Stimulated activated CD8-positive, alpha-beta memory T cell treated with anti-CD3 and anti-CD28 coated beads, Interleukin-12 subunit alpha, Interleukin-12 subunit beta, amount 100 ng/mL, for 24 hours (primary cell): ENCODE results near the gene DAPK2.
"Not testable (repeated sequence)": the region's sequence is repeated elsewhere in the genome, so short reads cannot be mapped to it uniquely, and the experiment has no call there.

Experiments used
- DNase-seq: peaks from one replicate; pipeline ENCODE4 v3.0.0-alpha.2; 2020; ENCODE audit errors: extremely low read depth

Gene DAPK2

DNA sequence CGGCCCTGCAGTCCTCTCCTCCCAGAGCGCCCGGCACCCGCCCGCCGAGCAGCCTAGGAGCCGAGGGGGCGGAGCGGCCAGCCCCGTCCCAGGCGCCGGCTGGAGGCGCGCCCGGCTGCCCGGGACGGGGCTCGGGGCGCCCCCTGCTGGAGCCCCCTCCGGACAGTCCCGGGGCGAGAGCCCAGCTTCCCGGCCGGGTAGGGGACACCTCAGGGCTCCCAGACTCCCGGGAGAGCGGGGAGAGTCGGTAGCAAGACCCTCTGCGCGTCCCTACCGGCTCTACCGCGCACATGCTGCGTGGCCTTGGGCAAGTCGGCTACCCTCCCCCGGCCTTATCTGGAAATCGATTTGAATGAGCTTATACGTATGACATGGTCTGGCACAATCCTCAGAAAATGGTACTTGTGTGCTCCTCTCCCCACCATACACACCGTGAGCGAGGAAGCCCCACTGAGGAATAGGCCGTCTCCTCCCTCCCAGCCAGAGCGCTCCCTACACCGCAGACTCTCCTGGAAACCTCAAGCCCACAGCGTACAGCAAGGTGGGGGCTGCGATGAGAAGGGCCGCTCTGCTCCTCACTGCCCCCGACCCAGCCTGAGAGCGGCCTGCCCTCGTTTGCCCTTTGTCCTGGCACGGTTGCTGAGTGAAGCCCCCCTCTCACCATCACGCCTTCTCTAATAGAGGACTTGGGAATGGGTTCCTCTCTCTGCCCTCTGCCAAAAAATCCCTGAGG is at the start of gene DAPK2:
Gene DAPK2 (minus strand): TSS at position 65 of the 733 bp plus-strand sequence. CDS start 6,224 bp downstream, outside the sequence.
- DNase-seq: peak; percentile 24

- no peak for DNase-seq
These were observed 49.1 kb upstream of the DAPK2 start for GRCh38 chr15:64095431-64095794.

DNA sequence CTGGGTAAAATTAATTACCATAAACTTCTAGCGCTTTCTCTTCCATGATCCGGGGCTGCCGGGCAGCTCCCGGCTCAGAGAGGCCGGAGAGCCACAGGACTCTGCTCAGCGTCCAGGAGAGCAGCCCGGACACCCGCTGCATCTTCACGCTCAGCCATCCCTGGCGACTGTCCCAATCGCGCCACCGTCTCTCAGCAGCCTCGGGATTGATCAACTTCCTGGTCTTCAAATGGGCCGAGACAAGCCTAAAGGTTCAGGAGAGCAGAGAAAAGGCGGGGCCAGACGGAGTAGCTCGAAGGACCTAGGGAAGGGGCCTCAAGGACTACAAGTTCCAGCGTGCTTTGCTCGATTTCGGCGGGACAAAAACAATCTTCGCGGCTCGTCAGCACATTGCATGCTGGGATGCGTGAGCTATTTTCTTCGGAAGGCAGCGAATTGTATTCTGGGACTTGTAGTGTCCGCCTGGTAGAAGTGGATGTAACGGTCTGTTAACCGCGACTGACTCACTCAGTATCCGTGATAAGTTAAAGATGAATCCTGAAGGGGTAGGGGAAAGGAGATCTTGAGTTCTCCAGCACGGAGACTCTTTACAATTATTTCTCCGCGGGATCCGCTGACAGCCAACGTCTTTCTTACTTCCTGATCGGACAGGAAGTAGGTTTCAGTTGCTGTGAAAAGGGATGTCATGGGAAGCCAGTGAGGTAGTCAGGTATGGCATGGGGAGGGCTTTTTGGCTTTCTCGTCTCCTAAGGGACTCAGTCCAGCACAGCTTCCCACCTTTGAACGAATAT is 47.5 kb upstream of the DAPK2 start, which contains the start of gene CIAO2A:
Gene CIAO2A (minus strand): TSS at position 212 of the 791 bp plus-strand sequence. CDS start 70 bp downstream, at position 142.
- peak; percentile 83 for DNase-seq

GRCh38 chr15:64092864-64093626 is 46.8 kb upstream of the DAPK2 start:
- DNase-seq: no peak

DNA sequence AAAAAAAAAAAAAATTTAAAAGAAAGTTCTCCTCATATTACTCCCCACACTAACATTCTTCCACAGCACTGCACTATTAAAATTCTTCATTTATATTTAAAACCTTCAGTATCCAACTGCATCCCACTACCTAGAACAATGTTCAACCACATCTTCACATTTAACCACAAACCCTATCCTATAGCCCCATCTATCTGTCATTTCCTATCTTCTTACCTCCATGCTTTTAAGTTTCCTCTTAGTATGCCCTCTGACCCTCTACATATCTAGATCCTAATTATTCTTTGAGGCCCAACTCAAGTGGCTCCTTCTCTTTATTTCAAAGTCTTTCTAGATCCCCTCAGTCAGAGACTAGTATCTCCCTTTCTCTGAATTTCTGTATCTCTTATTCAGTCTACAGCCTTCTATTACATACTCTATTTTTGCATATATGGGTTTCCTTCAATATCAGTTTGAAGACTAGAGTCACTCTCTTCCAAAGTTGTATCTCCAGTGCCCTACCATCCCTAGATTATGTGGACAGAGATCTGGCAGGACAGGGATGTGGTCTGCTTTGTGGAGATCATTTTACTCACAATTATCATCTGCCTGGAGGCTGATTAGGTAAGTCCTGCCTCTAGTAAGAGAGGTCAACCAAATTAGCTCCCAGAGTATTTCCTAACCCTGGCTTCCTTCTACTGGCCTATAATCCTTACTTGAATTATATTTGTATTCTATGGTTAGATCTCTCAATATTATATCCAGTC is 46.0 kb upstream of the DAPK2 start:
- DNase-seq: no peak

DNA sequence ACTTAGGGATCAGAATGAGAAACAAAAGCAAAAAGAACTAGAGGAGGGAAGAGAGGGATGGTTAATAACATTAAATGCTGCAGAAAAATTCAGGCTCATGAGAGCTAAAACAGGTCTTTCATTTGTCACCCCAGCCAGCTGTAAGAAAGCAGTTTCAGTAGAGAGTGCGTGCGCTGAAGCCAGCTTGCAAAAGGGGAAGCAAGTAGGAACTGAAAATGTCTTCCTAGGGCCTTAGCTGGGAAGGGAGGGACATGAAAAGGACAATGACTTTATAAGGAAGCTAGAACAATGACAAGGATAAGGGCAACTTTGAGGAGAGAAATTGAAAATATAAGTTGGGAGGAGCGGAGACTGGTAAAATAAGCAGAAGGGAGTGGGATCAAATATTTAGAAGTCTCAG is 44.2 kb upstream of the DAPK2 start:
- no peak for DNase-seq

GRCh38 chr15:64089543-64090280 is 43.4 kb upstream of the DAPK2 start:
- DNase-seq: no peak

DNA sequence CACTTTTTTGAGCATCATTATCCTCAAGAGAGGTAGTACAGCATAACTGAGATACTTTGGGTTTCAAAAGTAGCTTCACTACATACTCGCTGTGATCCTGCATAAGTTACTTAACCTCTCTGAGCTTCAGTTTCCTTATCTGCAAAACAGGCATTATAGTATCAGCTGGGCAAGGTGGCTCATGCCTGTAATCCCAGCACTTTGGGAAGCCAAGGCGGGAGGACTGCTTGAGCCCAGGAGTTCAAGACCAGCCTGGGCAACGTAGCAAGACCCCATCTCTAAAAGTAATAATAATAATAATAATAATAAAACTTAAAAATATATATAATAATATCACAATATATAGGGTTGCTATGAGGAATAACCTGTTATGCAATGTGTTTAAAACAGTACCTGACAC is 36.5 kb upstream of the DAPK2 start:
- no peak for DNase-seq

GRCh38 chr15:64073496-64073895 is 27.2 kb upstream of the DAPK2 start:
- not testable (repeated sequence) for DNase-seq

GRCh38 chr15:64072812-64073211 is 26.5 kb upstream of the DAPK2 start:
- no peak for DNase-seq

- no peak for DNase-seq
These were observed 25.9 kb upstream of the DAPK2 start for GRCh38 chr15:64071931-64072765.

GRCh38 chr15:64070965-64071851 is 24.9 kb upstream of the DAPK2 start:
- no peak for DNase-seq

- no peak for DNase-seq
These were observed 23.8 kb upstream of the DAPK2 start for GRCh38 chr15:64070106-64070505.

DNA sequence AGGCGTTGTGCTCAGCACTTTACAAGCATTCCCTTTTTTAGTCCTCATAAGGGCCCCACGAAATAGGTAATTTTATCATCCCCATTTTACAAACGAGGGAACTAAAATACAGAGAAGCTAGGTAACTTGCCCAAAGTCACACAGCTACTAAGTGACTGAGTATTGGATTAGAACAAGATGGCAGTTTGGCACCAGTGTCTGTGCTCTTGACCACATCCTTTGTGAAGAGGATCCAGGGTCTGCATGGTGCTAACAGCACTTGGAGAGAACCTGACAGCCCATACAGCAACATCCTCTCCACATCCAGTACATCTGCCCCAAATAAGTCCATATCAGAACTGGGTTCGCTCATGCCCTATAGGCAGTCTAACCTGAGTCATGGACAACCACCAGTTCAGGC is 21.8 kb upstream of the DAPK2 start:
- DNase-seq: no peak

DNA sequence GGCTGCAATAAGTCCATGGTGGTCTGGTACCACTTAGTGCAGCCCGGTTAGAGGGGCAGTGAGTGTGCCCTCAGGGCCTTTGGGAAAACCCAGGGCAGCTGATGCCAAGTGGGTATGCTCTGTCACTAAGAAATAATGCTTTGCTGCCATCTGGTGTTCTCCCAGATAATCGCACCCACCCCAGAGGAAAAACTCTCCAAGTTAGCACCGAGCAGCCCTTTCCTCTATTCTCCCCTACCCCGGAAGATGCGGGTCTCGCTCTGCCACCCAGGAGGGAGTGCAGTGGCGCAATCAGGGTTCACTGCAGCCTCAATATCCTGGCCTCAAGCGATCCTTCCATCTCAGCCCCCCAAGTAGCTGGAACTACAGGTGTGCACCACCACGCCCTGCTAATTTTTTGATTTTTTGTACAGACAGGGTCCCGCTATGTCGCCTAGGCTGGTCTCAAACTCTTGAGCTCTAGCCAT is 21.3 kb upstream of the DAPK2 start:
- DNase-seq: no peak

- no peak for DNase-seq
These were observed 20.2 kb upstream of the DAPK2 start for GRCh38 chr15:64066451-64066850.

DNA sequence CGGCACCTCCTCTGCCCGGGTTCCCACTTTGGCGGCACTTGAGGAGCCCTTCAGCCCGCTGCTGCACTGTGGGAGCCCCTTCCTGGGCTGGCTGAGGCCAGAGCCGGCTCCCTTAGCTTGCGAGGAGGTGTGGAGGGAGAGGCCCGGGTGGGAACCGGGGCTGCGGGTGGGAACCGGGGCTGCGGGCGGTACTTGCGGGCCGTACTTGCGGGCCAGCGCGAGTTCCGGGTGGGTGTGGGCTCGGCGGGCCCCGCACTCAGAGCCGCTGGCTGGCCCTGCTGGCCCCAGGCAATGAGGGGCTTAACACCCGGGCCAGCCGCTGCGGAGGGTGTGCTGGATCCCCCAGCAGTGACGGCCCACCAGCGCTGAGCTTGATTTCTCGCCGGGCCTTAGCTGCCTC is 14.4 kb upstream of the DAPK2 start:
- no peak for DNase-seq

DNA sequence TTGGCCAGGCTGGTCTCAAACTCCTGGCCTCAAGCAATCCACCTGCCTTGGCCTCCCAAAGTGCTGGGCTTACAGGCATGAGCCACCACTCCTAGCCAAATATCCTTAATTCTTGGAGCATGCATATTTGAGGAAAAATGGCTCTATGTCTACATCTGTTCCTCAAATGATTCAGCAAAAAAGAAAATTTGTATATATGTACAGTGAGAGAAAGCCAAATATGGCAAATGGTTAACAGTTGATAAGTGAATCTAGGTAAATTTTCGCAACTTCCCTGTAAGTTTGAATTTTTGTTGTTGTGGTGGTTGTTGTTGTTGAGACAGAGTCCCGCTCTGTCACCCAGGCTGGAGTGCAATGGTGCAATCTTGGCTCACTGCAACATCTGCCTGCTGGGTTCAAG is 12.8 kb upstream of the DAPK2 start:
- DNase-seq: not testable (repeated sequence)

DNA sequence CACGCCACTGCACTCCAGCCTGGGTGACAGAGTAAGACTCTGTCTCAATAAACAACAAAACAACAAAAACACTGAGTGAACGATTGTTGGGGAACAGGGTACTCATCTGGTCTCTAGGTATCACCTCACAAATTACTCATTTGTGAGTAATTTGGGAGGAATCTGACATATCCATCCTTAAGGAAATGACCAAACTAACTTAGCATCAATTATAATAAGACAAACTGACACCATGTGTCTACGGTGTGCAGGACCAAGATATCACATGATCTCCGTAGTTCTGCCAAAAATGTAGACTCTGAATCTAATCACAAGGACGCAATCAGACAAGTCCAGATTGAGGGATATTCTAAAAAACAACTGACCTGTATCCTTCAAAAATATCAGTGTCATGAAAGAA is 12.0 kb upstream of the DAPK2 start:
- DNase-seq: no peak
